C4-2B (cell line): ENCODE results near the gene SSNA1.

Experiments used
- CTCF ChIP-seq: fragments of 450-650 bp; conservative IDR thresholded peaks from 2 replicates; pipeline ENCODE4 v1.5.1; 2017; ENCODE audit warnings: mild to moderate bottlenecking
- ZFX ChIP-seq: fragments of 450-650 bp; IDR thresholded peaks from 2 replicates; pipeline ENCODE4 v1.6.1; 2017

DNA sequence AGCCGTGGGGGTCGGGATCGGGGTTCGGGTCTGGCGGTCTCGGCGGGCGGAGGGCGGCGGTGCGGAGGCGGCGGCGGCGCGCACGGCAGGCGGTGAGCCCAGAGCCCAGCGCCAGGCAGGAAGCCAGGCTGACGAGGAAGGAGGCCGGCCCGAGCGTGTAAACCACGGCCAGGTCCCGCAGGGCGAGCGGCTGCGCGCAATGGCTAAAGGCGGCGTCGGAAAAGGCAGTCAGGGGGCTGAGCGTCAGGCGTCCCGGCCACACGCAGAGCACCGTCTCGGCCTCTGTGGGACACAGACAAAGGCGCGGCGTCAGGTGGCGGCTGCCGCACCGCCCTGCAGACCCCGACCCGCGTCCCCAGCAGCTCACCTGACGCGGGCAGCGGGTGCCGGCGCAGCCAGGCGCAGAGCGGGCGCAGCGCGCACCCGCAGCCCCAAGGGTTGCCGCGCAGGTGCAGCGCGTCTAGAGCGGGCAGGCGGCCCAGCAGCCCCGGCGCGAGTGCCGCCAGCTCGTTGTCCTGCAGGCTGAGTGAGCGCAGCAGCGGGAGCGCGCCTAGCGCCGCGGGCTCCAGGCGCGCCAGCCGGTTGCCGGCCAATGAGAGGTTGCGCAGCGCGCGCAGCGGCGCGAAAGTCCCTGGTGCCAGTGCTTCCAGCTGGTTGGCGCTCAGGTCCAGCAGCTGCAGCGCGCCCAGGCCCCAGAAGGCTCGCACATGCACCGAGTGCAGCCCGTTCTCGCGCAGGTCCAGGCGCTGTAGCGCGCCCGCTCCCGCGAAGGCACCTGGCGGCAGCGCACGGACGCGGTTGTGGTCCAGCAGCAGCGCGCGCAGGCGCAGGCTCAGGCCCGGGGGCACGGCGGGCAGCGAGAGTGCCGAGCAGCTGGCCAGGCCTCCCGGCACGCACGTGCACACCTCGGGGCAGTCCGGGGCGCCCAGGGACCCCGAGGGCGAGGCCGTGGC lies 19.3 kb upstream of the SSNA1 start:
- TF ChIP-seq CTCF = no peak; the same call in 1 of the 2 replicates
- peak; percentile 53 for TF ChIP-seq ZFX
